HepG2 (cell line): ENCODE results near the gene SKP1. TPM values are rescaled to one million over a fixed set of nuclear protein-coding genes. Genes with fewer than 3 reads are reported as not detected.

Source experiments
- E2F1 ChIP-seq: sonication (generic); formaldehyde crosslinking; IDR thresholded peaks from 2 replicates; pipeline ENCODE4 v1.5.0; 2020; ENCODE audit warnings: missing genetic modification reagents
- EEA1 ChIP-seq: sonication (generic); formaldehyde crosslinking; IDR thresholded peaks from 2 replicates; pipeline ENCODE4 v1.5.1; 2020; ENCODE audit warnings: mild to moderate bottlenecking, missing genetic modification reagents, borderline replicate concordance
- ELF4 ChIP-seq: sonication (generic); formaldehyde crosslinking; IDR thresholded peaks from 2 replicates; pipeline ENCODE4 v1.5.0; 2020; ENCODE audit warnings: missing genetic modification reagents, mild to moderate bottlenecking, moderate library complexity, borderline replicate concordance
- FOXK2 ChIP-seq: fragments of 450-650 bp; IDR thresholded peaks from 2 replicates; pipeline ENCODE4 v1.6.1; 2016
- GTF2F1 ChIP-seq: fragments of 150-350 bp; IDR thresholded peaks from 2 replicates; pipeline ENCODE4 v1.6.1; 2014; ENCODE audit warnings: low read length
- ISX ChIP-seq: sonication (generic); formaldehyde crosslinking; conservative IDR thresholded peaks from 2 replicates; pipeline ENCODE4 v1.5.0; 2020; ENCODE audit warnings: missing genetic modification reagents
- LBX2 ChIP-seq: sonication (generic); formaldehyde crosslinking; IDR thresholded peaks from 2 replicates; pipeline ENCODE4 v1.5.0; 2020; ENCODE audit warnings: missing genetic modification reagents, mild to moderate bottlenecking, borderline replicate concordance
- PHF20 ChIP-seq: sonication (generic); formaldehyde crosslinking; IDR thresholded peaks from 2 replicates; pipeline ENCODE4 v1.5.0; 2020; ENCODE audit warnings: mild to moderate bottlenecking, missing genetic modification reagents
- RBM39 ChIP-seq: fragments of 200-400 bp; formaldehyde crosslinking; IDR thresholded peaks from one replicate; pipeline ENCODE4 v1.6.1; 2018; ENCODE audit warnings: antibody characterized with exemption, mild to moderate bottlenecking, low read depth, low read length; ENCODE audit not compliant: poor library complexity, severe bottlenecking
- RFX1 ChIP-seq: fragments of 450-650 bp; IDR thresholded peaks from 2 replicates; pipeline ENCODE4 v1.6.1; 2017
- SMARCE1 ChIP-seq: fragments of 450-650 bp; IDR thresholded peaks from 2 replicates; pipeline ENCODE4 v1.6.1; 2017; ENCODE audit warnings: borderline replicate concordance
- SMYD3 ChIP-seq: sonication (generic); formaldehyde crosslinking; IDR thresholded peaks from 2 replicates; pipeline ENCODE4 v1.8.1; 2023; ENCODE audit warnings: mild to moderate bottlenecking, missing genetic modification reagents
- ZBTB20 ChIP-seq: sonication (generic); formaldehyde crosslinking; IDR thresholded peaks from 2 replicates; pipeline ENCODE4 v1.8.1; 2023; ENCODE audit warnings: missing genetic modification reagents, low read depth, mild to moderate bottlenecking, borderline replicate concordance
- ZBTB34 ChIP-seq: sonication (generic); formaldehyde crosslinking; IDR thresholded peaks from 2 replicates; pipeline ENCODE4 v1.8.0; 2022; ENCODE audit warnings: mild to moderate bottlenecking, missing genetic modification reagents
- ZBTB44 ChIP-seq: sonication (generic); formaldehyde crosslinking; IDR thresholded peaks from 2 replicates; pipeline ENCODE4 v1.4.0; 2020; ENCODE audit warnings: missing genetic modification reagents
- ZIK1 ChIP-seq: sonication (generic); formaldehyde crosslinking; IDR thresholded peaks from 2 replicates; pipeline ENCODE4 v1.5.0; 2020; ENCODE audit warnings: mild to moderate bottlenecking, low read depth, missing genetic modification reagents, borderline replicate concordance
- ZNF761 ChIP-seq: sonication (generic); formaldehyde crosslinking; conservative IDR thresholded peaks from 2 replicates; pipeline ENCODE4 v1.4.0; 2020; ENCODE audit warnings: mild to moderate bottlenecking, missing genetic modification reagents
- ZNF790 ChIP-seq: sonication (generic); formaldehyde crosslinking; IDR thresholded peaks from 2 replicates; pipeline ENCODE4 v1.8.0; 2022; ENCODE audit warnings: missing genetic modification reagents, mild to moderate bottlenecking, borderline replicate concordance
- polyA plus RNA-seq, 8 experiments: library from polyadenylated mRNA; depleted of rRNA in 3 of 8; stranded (reverse) in 7 of 8; unstranded in 1 of 8; fragments of >200 nt; fragmentation: Illumina TruSeq in 4 of 8; extraction: Trizol in 4 of 8; gene quantifications; 2 replicates each; pipeline versions ENCODE4 v1.2.1 to v1.2.3, GENCODE V29; 2011 to 2016; ENCODE audit warnings: low read depth in 4 of 8, missing spikeins in 1 of 8, mixed read lengths in 1 of 8; ENCODE audit not compliant: insufficient read depth in 1 of 8
- total RNA-seq, 5 experiments: library from RNA; depleted of rRNA; stranded (reverse); fragments of >200 nt; fragmentation: Illumina TruSeq; extraction: Trizol; gene quantifications; 2 replicates each; pipeline ENCODE4 v1.2.3, GENCODE V29; 2016; ENCODE audit warnings: low read depth in 1 of 5
- TF ChIP-seq, protein P1 (sequence below): IDR thresholded peaks from 2 replicates; pipeline ENCODE4 v1.6.1; 2016; ENCODE audit warnings: missing genetic modification reagents, missing compliant biosample characterization

The SKP1 gene
- total and polyA plus RNA-seq, 2 of the 13 experiments (the other 11 are each of a cell fraction or from before 2014, with no cell fraction given): 134 to 340 TPM

DNA sequence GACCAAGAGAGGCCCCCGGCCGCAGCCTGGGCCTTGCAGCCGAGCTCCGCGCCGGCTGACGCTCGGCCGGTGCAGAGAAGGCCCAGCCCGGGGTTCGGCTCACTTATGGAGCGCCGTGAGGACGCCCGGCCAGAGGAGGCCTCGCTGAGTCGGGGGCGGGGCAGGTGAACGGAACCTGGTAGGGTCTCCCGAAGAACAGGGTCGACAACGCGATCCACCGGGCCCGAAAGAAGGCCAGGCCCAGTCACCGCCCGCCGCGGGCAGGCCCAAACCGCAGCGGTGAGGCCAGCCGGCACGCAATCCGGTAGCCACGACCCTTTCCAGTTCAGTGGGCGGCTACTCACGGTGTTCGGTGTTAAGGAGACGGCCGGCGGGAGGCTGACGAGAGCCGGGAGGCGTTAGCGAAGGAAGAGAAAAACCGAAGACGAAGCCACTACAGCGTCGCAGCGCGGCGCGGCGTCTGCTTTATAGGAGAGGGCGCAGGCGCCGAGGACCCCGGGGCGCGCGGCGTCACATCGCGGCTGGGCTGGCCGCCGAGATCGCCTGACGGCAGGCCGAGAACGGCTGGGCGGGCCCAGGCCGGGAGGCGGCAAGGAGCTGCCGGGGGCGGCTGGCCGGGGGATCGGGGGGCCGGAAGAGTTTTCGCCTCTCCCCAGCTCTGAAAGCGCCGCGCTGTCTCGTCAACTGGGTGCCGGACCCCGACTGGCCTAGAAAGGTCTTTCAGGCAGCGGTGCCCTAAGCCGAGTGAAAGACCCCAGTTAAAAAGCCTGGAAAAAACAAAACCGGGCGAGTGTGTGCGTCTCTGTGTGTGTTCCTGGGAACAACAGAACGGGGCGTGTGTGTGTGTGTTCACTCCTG, at the start of gene SKP1 (continued):
- TF ChIP-seq EEA1 (CRISPR knock-in tag): no peak
- TF ChIP-seq ZBTB20 (CRISPR knock-in tag): peak; percentile 90
- no peak for TF ChIP-seq FOXK2
- TF ChIP-seq PHF20: peak; percentile 58
- TF ChIP-seq ZBTB44 (CRISPR knock-in tag): 0 out of 2 replicates have a peak, but pooled peaks have one; percentile 26
- peak; percentile 97 for TF ChIP-seq RBM39
- TF ChIP-seq ZBTB34 (CRISPR knock-in tag): peak; percentile 80
- TF ChIP-seq LBX2 (CRISPR knock-in tag): peak; percentile 88; the same call in 1 of the 2 replicates
- TF ChIP-seq, protein P1, sequence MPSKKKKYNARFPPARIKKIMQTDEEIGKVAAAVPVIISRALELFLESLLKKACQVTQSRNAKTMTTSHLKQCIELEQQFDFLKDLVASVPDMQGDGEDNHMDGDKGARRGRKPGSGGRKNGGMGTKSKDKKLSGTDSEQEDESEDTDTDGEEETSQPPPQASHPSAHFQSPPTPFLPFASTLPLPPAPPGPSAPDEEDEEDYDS: peak; percentile 98
- peak; percentile 67 for TF ChIP-seq E2F1 (CRISPR knock-in tag)
- no peak for TF ChIP-seq RFX1
- TF ChIP-seq GTF2F1: peak; percentile 91; the same call in 1 of the 2 replicates
- TF ChIP-seq SMYD3 (CRISPR knock-in tag): peak; percentile 55; the same call in 1 of the 2 replicates
- no peak for TF ChIP-seq ELF4 (CRISPR knock-in tag)
- peak; percentile 78; the same call in 1 of the 2 replicates for TF ChIP-seq ISX (CRISPR knock-in tag)
- TF ChIP-seq ZIK1 (CRISPR knock-in tag): peak; percentile 59; the same call in 1 of the 2 replicates
- TF ChIP-seq SMARCE1: no peak
- 0 out of 2 replicates have a peak, but pooled peaks have one; percentile 77 for TF ChIP-seq ZNF761
- no peak for TF ChIP-seq ZNF790 (CRISPR knock-in tag)
